HCT116 (cell line): Measurements from ENCODE around the gene TRIM37. TPM values are rescaled to one million over a fixed set of nuclear protein-coding genes. Genes with fewer than 3 reads are reported as not detected.

Experiments used
- ATAC-seq: fragments of 200-7000 bp; cut with Tn5 transposase; 2 replicates; pipeline ENCODE4 v1.9.1; 2020; ENCODE audit warnings: mild to moderate bottlenecking, moderate library complexity
- BruUV-seq: library from RNA; stranded (reverse); fragments of 400-500 nt; replicated peaks from 2 replicates; lab custom pipeline; 2021; lab: Mats Ljungman, UMichigan
- CTCF ChIA-PET: fragments of 300-600 bp; sonication (Branson Sonifier 250); formaldehyde crosslinking; loops from one replicate; lab custom pipeline; 2021; ENCODE audit warnings: antibody characterized with exemption; lab: Charles Lee
- POLR2A ChIA-PET: fragments of 300-600, 350-600 bp; sonication (Branson Sonifier 250); formaldehyde crosslinking; loops from one replicate; lab custom pipeline; 2021; ENCODE audit warnings: antibody characterized with exemption; lab: Charles Lee
- RAD21 ChIA-PET, 2 experiments: fragments of 300-600 bp; sonication (Branson Sonifier 250); formaldehyde crosslinking; loops; one replicate each; lab custom pipeline; 2023; ENCODE audit warnings: low total read pairs in 2 of 2; ENCODE audit not compliant: uncharacterized antibody in 2 of 2, unreplicated experiment in 2 of 2, low non-redundant PET in 1 of 2; lab: Charles Lee
- DNase-seq: peaks from one replicate; pipeline ENCODE4 v3.0.0-alpha.2; 2010; ENCODE audit warnings: low read depth, low spot score
- H2AFZ ChIP-seq: fragments of 200-600 bp; shearing (Covaris generic), sonication (generic); 2 replicates; pipeline ENCODE4 v1.6.1; 2017; ENCODE audit warnings: low read depth, mixed run types, mixed read lengths, antibody characterized with exemption, low read length; ENCODE audit not compliant: poor library complexity, severe bottlenecking
- H3K27ac ChIP-seq: 2 replicates; pipeline ENCODE4 v1.5.1; 2012; ENCODE audit warnings: low read depth, low read length
- H3K27me3 ChIP-seq: fragments of 200-600 bp; sonication (generic); 2 replicates; pipeline ENCODE4 v1.6.1; 2016; ENCODE audit warnings: mixed run types, low read length, mixed read lengths; ENCODE audit not compliant: insufficient read depth
- H3K36me3 ChIP-seq, 2 experiments: fragments of 200-500 bp in 1 of 2; fragments of 200-600 bp in 1 of 2; sonication (Bioruptor generic) in 1 of 2; sonication (generic) in 1 of 2; 2 replicates each; pipeline versions ENCODE4 v1.5.1 to v1.6.1; 2014 to 2016; ENCODE audit warnings: low read length in 2 of 2, inconsistent platforms in 1 of 2, mixed read lengths in 1 of 2, mixed run types in 1 of 2; ENCODE audit not compliant: insufficient read depth in 2 of 2, control insufficient read depth in 1 of 2
- H3K4me1 ChIP-seq, 2 experiments: fragments of 200-600 bp in 1 of 2; sonication (generic) in 1 of 2; 2 replicates each; pipeline versions ENCODE4 v1.5.1 to v1.6.1; 2012 to 2017; ENCODE audit warnings: low read length in 2 of 2, inconsistent platforms in 1 of 2, mild to moderate bottlenecking in 1 of 2, mixed read lengths in 1 of 2, mixed run types in 1 of 2, moderate library complexity in 1 of 2; ENCODE audit not compliant: insufficient read depth in 2 of 2, control insufficient read depth in 1 of 2
- H3K4me2 ChIP-seq: fragments of 200-600 bp; sonication (generic); 2 replicates; pipeline ENCODE4 v1.6.1; 2017; ENCODE audit warnings: mixed run types, low read length, mixed read lengths
- H3K4me3 ChIP-seq, 2 experiments: fragments of 200-600 bp in 1 of 2; sonication (generic) in 1 of 2; replicated peaks in 1 of 2; 2 replicates each; pipeline ENCODE4 v1.5.1; 2011 to 2016; ENCODE audit warnings: low read length in 2 of 2, control low read depth in 1 of 2, low read depth in 1 of 2, mild to moderate bottlenecking in 1 of 2, mixed read lengths in 1 of 2, mixed run types in 1 of 2
- H3K79me2 ChIP-seq: fragments of 200-600 bp; sonication (generic); 2 replicates; pipeline ENCODE4 v1.6.1; 2017; ENCODE audit warnings: mild to moderate bottlenecking, mixed run types, low read length, moderate library complexity, mixed read lengths; ENCODE audit not compliant: insufficient read depth
- H3K9ac ChIP-seq: fragments of 200-600 bp; sonication (generic); 2 replicates; pipeline ENCODE4 v1.6.1; 2016; ENCODE audit warnings: low read length, mixed read lengths
- H3K9me2 ChIP-seq: fragments of 200-600 bp; sonication (generic), shearing (Covaris generic); 2 replicates; pipeline ENCODE4 v1.6.1; 2017; ENCODE audit warnings: mixed run types, mild to moderate bottlenecking, moderate library complexity; ENCODE audit not compliant: insufficient read depth
- H3K9me3 ChIP-seq, 2 experiments: fragments of 200-500 bp in 1 of 2; fragments of 200-600 bp in 1 of 2; sonication (Bioruptor generic) in 1 of 2; sonication (generic) in 1 of 2; 2 replicates each; pipeline ENCODE4 v1.6.1; 2014 to 2017; ENCODE audit warnings: low read length in 2 of 2, mixed read lengths in 2 of 2, inconsistent platforms in 1 of 2, low read depth in 1 of 2, mild to moderate bottlenecking in 1 of 2, mixed run types in 1 of 2, moderate library complexity in 1 of 2; ENCODE audit not compliant: control insufficient read depth in 1 of 2, insufficient read depth in 1 of 2
- H4K20me1 ChIP-seq: fragments of 200-600 bp; sonication (generic), shearing (Covaris generic); 2 replicates; pipeline ENCODE4 v1.6.1; 2017; ENCODE audit warnings: mixed run types, mild to moderate bottlenecking, moderate library complexity; ENCODE audit not compliant: insufficient read depth
- CBX3 ChIP-seq: IDR thresholded peaks from 2 replicates; pipeline ENCODE4 v1.6.1; 2012; ENCODE audit warnings: low read depth
- CEBPB ChIP-seq: IDR thresholded peaks from 2 replicates; pipeline ENCODE4 v1.6.1; 2012; ENCODE audit warnings: low read depth
- EGR1 ChIP-seq: IDR thresholded peaks from 2 replicates; pipeline ENCODE4 v1.6.1; 2012; ENCODE audit warnings: low read depth
- ELF1 ChIP-seq: IDR thresholded peaks from 2 replicates; pipeline ENCODE4 v1.6.1; 2012; ENCODE audit warnings: low read depth, borderline replicate concordance
- EZH2 ChIP-seq: fragments of 200-600 bp; sonication (generic); IDR thresholded peaks from 2 replicates; pipeline ENCODE4 v1.6.1; 2017; ENCODE audit warnings: antibody characterized with exemption, mixed run types
- EZH2phosphoT487 ChIP-seq: fragments of 200-600 bp; IDR thresholded peaks from 2 replicates; pipeline ENCODE4 v1.6.1; 2018; ENCODE audit warnings: antibody characterized with exemption, borderline replicate concordance
- FOSL1 ChIP-seq: IDR thresholded peaks from 2 replicates; pipeline ENCODE4 v1.6.1; 2012; ENCODE audit warnings: low read depth
- JUND ChIP-seq: IDR thresholded peaks from 2 replicates; pipeline ENCODE4 v1.6.1; 2012
- POLR2A ChIP-seq: IDR thresholded peaks from 2 replicates; pipeline ENCODE4 v1.7.0; 2011; ENCODE audit warnings: borderline replicate concordance; ENCODE audit not compliant: insufficient read depth, insufficient read length; ENCODE audit errors: extremely low read depth
- POLR2AphosphoS5 ChIP-seq: IDR thresholded peaks from 2 replicates; pipeline ENCODE4 v1.6.1; 2011; ENCODE audit warnings: mild to moderate bottlenecking, low read depth, low read length, moderate library complexity
- REST ChIP-seq: IDR thresholded peaks from 2 replicates; pipeline ENCODE4 v1.6.1; 2012; ENCODE audit warnings: low read depth
- SIN3A ChIP-seq: IDR thresholded peaks from 2 replicates; pipeline ENCODE4 v1.6.1; 2012; ENCODE audit warnings: low read depth
- SP1 ChIP-seq: IDR thresholded peaks from 2 replicates; pipeline ENCODE4 v1.6.1; 2012; ENCODE audit warnings: low read depth
- YY1 ChIP-seq: IDR thresholded peaks from 2 replicates; pipeline ENCODE4 v1.6.1; 2011; ENCODE audit warnings: low read length, low read depth, moderate library complexity, mild to moderate bottlenecking; ENCODE audit not compliant: insufficient replicate concordance; ENCODE audit errors: extremely low read depth
- ZBTB33 ChIP-seq: IDR thresholded peaks from 2 replicates; pipeline ENCODE4 v1.6.1; 2011; ENCODE audit warnings: mild to moderate bottlenecking, low read length, moderate library complexity; ENCODE audit not compliant: insufficient replicate concordance; ENCODE audit errors: extremely low read depth
- ZNF274 ChIP-seq: fragments of 200-500 bp; sonication (Bioruptor generic); IDR thresholded peaks from 2 replicates; pipeline ENCODE4 v1.6.1; 2014; ENCODE audit warnings: mild to moderate bottlenecking, low read depth, low read length, inconsistent platforms
- intact Hi-C: fragments of 100-400 bp; cut with micrococcal nuclease; formaldehyde crosslinking; loops from 2 replicates; pipeline ENCODE4 v1.10.0; 2022
- total RNA-seq: library from RNA; stranded (reverse); gene quantifications from one replicate; pipeline ENCODE4 v1.2.1, GENCODE V29; 2021; ENCODE audit not compliant: unreplicated experiment
- TF ChIP-seq, protein P1 (sequence below): IDR thresholded peaks from 2 replicates; pipeline ENCODE4 v1.6.1; 2012
- TF ChIP-seq, protein P2 (sequence below): IDR thresholded peaks from 2 replicates; pipeline ENCODE4 v1.6.1; 2012
- TF ChIP-seq, protein P3 (sequence below), 3 experiments: fragments of 200-600 bp in 1 of 3; sonication (generic) in 1 of 3; IDR thresholded peaks in 2 of 3; conservative IDR thresholded peaks in 1 of 3; 2 replicates each; pipeline ENCODE4 v1.5.1; 2012 to 2017; ENCODE audit warnings: low read depth in 2 of 3, low read length in 2 of 3, antibody characterized with exemption in 1 of 3, borderline replicate concordance in 1 of 3, control low read depth in 1 of 3, mild to moderate bottlenecking in 1 of 3, mixed read lengths in 1 of 3, mixed run types in 1 of 3, moderate library complexity in 1 of 3; ENCODE audit not compliant: insufficient read depth in 1 of 3

TRIM37 gene
- total RNA-seq, 1 experiment from 2014 or later, result 55.7 TPM

GRCh38 chr17:58966208-58966607 is 140.5 kb downstream of the TRIM37 start:
- DNase-seq (no peak), ATAC-seq (no peak)
- Histone ChIP-seq H3K79me2 (no peaks in the 10 kb centered on the region), H3K4me3 (no peak overlapping the region), H3K9ac (no peak overlapping the region), H3K9me2 (no peaks in the 10 kb centered on the region), H3K9me3 (no peaks in the 10 kb centered on the region)
- TF ChIP-seq SIN3A (no peak), REST (no peak), FOSL1 (no peak), JUND (no peak), YY1 (no peak), POLR2AphosphoS5 (no peak), EZH2 (no peak), ZNF274 (no peak), EZH2phosphoT487 (no peak), ELF1 (no peak), CBX3 (no peak), SP1 (no peak), POLR2A (no peak), ZBTB33 (no peak), EGR1 (no peak), CEBPB (no peak)
- TF ChIP-seq, protein P1, sequence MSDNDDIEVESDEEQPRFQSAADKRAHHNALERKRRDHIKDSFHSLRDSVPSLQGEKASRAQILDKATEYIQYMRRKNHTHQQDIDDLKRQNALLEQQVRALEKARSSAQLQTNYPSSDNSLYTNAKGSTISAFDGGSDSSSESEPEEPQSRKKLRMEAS, result no peak
- TF ChIP-seq, protein P2, sequence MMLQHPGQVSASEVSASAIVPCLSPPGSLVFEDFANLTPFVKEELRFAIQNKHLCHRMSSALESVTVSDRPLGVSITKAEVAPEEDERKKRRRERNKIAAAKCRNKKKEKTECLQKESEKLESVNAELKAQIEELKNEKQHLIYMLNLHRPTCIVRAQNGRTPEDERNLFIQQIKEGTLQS, result no peak
- TF ChIP-seq, protein P3, sequence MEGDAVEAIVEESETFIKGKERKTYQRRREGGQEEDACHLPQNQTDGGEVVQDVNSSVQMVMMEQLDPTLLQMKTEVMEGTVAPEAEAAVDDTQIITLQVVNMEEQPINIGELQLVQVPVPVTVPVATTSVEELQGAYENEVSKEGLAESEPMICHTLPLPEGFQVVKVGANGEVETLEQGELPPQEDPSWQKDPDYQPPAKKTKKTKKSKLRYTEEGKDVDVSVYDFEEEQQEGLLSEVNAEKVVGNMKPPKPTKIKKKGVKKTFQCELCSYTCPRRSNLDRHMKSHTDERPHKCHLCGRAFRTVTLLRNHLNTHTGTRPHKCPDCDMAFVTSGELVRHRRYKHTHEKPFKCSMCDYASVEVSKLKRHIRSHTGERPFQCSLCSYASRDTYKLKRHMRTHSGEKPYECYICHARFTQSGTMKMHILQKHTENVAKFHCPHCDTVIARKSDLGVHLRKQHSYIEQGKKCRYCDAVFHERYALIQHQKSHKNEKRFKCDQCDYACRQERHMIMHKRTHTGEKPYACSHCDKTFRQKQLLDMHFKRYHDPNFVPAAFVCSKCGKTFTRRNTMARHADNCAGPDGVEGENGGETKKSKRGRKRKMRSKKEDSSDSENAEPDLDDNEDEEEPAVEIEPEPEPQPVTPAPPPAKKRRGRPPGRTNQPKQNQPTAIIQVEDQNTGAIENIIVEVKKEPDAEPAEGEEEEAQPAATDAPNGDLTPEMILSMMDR (IDR thresholded peaks at IDR 0.05 in 2 of 3, conservative IDR thresholded peaks at IDR 0.05 in 1 of 3; ENCODE audit: borderline replicate concordance in 1 of 3, insufficient read depth in 1 of 3, low read depth in 2 of 3, low read length in 2 of 3), result no peak
- TF ChIP-seq, all 23 proteins: peak for 0
- no peak overlapping the region for H3K4me2 ChIP-seq
- H2AFZ ChIP-seq, result no peak overlapping the region
- intact Hi-C loops, result no loop called here
- H4K20me1 ChIP-seq, result no peaks in the 10 kb centered on the region
- ChIA-PET POLR2A (interaction anchor here (0.7 kb wide), 1 partner anchor 10 kb away, joined by 4 read pairs; no protein-coding TSS in a partner anchor), CTCF (interaction anchor here (1.2 kb wide), 1 partner anchor 255 kb away, joined by 3 read pairs; no protein-coding TSS in a partner anchor), RAD21 (no interaction called here)
- no peaks in the 10 kb centered on the region for H3K36me3 ChIP-seq
- H3K4me1 ChIP-seq, result no peaks in the 10 kb centered on the region
- BruUV-seq, result no TSS peak
- H3K27me3 ChIP-seq, result no peaks in the 10 kb centered on the region
- no peak overlapping the region for H3K27ac ChIP-seq
